Vagina (tissue), 2 donors: ENCODE measurements around the gene MAP3K14. TPM values are rescaled to one million over a fixed set of nuclear protein-coding genes. Genes with fewer than 3 reads are reported as not detected.

Experiments
- DNase-seq, 2 donors: peaks; one replicate each; pipeline ENCODE4 v3.0.0-alpha.2; 2017; ENCODE audit errors: extremely low spot score in 2 of 2
- H3K27ac ChIP-seq: fragments of 200-600 bp; sonication (generic); one replicate; pipeline ENCODE4 v1.5.1; 2019
- H3K27me3 ChIP-seq: fragments of 200-600 bp; sonication (generic); one replicate; pipeline ENCODE4 v1.5.1; 2019
- H3K36me3 ChIP-seq, 2 donors: fragments of 200-600 bp; sonication (generic); one replicate each; pipeline ENCODE4 v1.5.1; 2017 to 2019
- H3K4me1 ChIP-seq: fragments of 200-600 bp; sonication (generic); one replicate; pipeline ENCODE4 v1.5.1; 2019
- H3K4me3 ChIP-seq, 2 donors: fragments of 200-600 bp; sonication (generic); 1 replicate in 1 of 2; 2 replicates in 1 of 2; pipeline ENCODE4 v1.5.1; 2016 to 2019
- H3K9me3 ChIP-seq: fragments of 200-600 bp; sonication (generic); one replicate; pipeline ENCODE4 v1.5.1; 2019
- CTCF ChIP-seq, 3 experiments: fragments of 450-650 bp in 2 of 3; fragments of 200-600 bp in 1 of 3; sonication (generic) in 1 of 3; IDR thresholded peaks; one replicate each; pipeline ENCODE4 v1.5.1; 2017 to 2019; ENCODE audit warnings: antibody characterized with exemption in 3 of 3, mild to moderate bottlenecking in 2 of 3, moderate library complexity in 2 of 3
- POLR2A ChIP-seq, 2 donors: fragments of 450-650 bp; IDR thresholded peaks; one replicate each; pipeline ENCODE4 v1.6.1; 2017; ENCODE audit warnings: antibody characterized with exemption in 2 of 2, mild to moderate bottlenecking in 2 of 2, moderate library complexity in 2 of 2
- POLR2AphosphoS5 ChIP-seq, 2 donors: sonication (generic); formaldehyde crosslinking; IDR thresholded peaks; one replicate each; pipeline ENCODE4 v1.9.0; 2017; ENCODE audit warnings: antibody characterized with exemption in 2 of 2, mild to moderate bottlenecking in 2 of 2, low read depth in 1 of 2; ENCODE audit not compliant: insufficient read depth in 1 of 2
- intact Hi-C: fragments of 100-400 bp; cut with DNase I; formaldehyde crosslinking; loops from one replicate; pipeline ENCODE4 v1.15.1; 2023
- total RNA-seq: library from RNA; depleted of rRNA; stranded (reverse); fragments of >200 nt; gene quantifications from one replicate; pipeline ENCODE4 v1.2.3, GENCODE V29; 2016

MAP3K14 gene
- total RNA-seq, 1 donor from 2014 or later, result 9.8 TPM

GRCh38 chr17:45266372-45266926 lies 50.4 kb downstream of the MAP3K14 start:
- Histone ChIP-seq H3K4me1 (peaks cover 23% of the 10 kb centered on the region), H3K36me3 (peaks cover 0 to 64% of the 10 kb centered on the region in 2 donors), H3K27ac (no peak overlapping the region), H3K27me3 (no peaks in the 10 kb centered on the region), H3K4me3 (no peak overlapping the region), H3K9me3 (no peaks in the 10 kb centered on the region)
- intact Hi-C loops, result no loop called here
- no peak for DNase-seq
- TF ChIP-seq POLR2A (IDR thresholded peaks at IDR 0.05) (no peak), POLR2AphosphoS5 (IDR thresholded peaks at IDR 0.05; ENCODE audit: insufficient read depth in 1 of 2, low read depth in 1 of 2) (no peak), CTCF (IDR thresholded peaks at IDR 0.05) (no peak)

DNA sequence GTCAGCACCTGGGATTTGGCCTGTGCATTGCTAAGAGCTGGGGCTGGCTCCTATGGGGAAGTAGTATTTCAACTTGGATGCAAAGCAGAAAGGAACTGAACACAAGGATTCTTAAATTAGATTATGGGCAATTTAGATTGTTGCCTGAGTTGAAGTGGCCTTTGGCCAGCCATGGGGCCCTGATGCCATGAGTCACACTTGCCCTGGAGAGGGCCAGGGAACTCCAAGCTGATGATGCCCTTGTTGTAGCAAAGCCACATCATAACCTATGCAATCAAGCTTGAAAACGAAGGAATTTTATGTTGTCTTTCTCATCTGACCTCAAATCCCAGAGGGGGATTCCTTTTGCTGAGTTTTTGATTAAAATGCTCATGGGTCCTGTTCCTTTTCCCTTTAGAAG lies 51.0 kb downstream of the MAP3K14 start:
- no peak overlapping the region for H3K4me3 ChIP-seq
- no peaks in the 10 kb centered on the region for H3K27me3 ChIP-seq
- no peak overlapping the region for H3K27ac ChIP-seq
- TF ChIP-seq POLR2AphosphoS5 (IDR thresholded peaks at IDR 0.05; ENCODE audit: insufficient read depth in 1 of 2, low read depth in 1 of 2), result no peak
- no peak for TF ChIP-seq CTCF (IDR thresholded peaks at IDR 0.05)
- H3K4me1 ChIP-seq, result peaks cover 28% of the 10 kb centered on the region
- peaks cover 0 to 60% of the 10 kb centered on the region in 2 donors for H3K36me3 ChIP-seq
- intact Hi-C loops, result no loop called here
- DNase-seq, result no peak
- no peaks in the 10 kb centered on the region for H3K9me3 ChIP-seq

DNA sequence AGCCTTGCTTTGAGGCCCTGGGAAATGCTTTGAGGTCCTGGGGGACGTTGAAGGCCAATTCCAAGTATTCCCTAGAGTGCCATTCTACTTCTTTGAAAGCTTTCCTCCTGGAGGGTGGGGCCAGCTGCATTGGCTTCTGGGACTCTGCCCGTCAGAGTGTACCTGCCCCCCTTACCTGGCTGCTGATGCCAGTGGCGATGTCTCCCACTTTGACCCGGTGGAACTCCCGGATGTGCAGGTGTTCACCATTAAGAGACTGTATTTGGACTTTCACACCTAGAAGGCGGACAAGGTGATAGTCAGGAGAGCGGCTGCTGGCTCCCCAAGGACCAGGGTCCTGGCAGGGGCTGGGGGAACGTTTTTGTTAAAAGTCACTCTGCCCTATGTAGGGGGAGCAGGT lies 51.8 kb downstream of the MAP3K14 start:
- intact Hi-C loops, result no loop called here
- Histone ChIP-seq H3K36me3 (peaks cover 0 to 52% of the 10 kb centered on the region in 2 donors), H3K4me3 (no peak overlapping the region), H3K27me3 (no peaks in the 10 kb centered on the region), H3K9me3 (no peaks in the 10 kb centered on the region), H3K4me1 (peaks cover 28% of the 10 kb centered on the region), H3K27ac (no peak overlapping the region)
- no peak for TF ChIP-seq CTCF (IDR thresholded peaks at IDR 0.05)
- DNase-seq, result no peak

- Histone ChIP-seq H3K27ac (no peak overlapping the region), H3K4me1 (peaks cover 28% of the 10 kb centered on the region), H3K27me3 (no peaks in the 10 kb centered on the region), H3K36me3 (peaks cover 0 to 46% of the 10 kb centered on the region in 2 donors), H3K4me3 (no peak overlapping the region), H3K9me3 (no peaks in the 10 kb centered on the region)
- intact Hi-C loops, result no loop called here
- no peak for DNase-seq
- TF ChIP-seq POLR2AphosphoS5 (IDR thresholded peaks at IDR 0.05; ENCODE audit: insufficient read depth in 1 of 2, low read depth in 1 of 2), result no peak
- no peak for TF ChIP-seq CTCF (IDR thresholded peaks at IDR 0.05)
- TF ChIP-seq POLR2A (IDR thresholded peaks at IDR 0.05), result no peak
Measured at GRCh38 chr17:45264430-45264829, 52.4 kb downstream of the MAP3K14 start.

DNA sequence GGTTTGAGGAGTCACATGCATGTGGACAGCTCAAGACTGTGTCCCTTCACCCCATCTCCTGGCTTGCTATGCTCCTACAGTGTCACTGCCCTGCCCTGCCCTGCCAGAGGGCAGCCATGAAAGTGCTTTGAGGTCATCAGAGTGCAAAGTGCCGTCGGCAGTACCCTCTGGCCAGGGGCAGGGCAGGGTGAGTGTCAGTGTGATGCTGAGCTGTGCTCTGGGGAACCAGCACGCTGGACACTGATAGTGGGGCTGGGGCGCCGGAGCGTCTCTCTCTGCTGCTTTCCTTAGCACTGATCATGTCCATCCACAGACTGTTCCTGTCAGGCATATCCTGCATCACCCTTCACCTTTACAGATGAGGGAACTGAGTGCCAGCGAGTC lies 53.4 kb downstream of the MAP3K14 start:
- no peak for TF ChIP-seq CTCF (IDR thresholded peaks at IDR 0.05)
- peak in 1 of 2 donors; percentile 23 for TF ChIP-seq POLR2AphosphoS5 (IDR thresholded peaks at IDR 0.05; ENCODE audit: insufficient read depth in 1 of 2, low read depth in 1 of 2)
- no peak for TF ChIP-seq POLR2A (IDR thresholded peaks at IDR 0.05)

More for the DNA sequence above, 53.4 kb downstream of the MAP3K14 start:
- intact Hi-C loops, result no loop called here
- Histone ChIP-seq H3K27ac (peak overlapping the region; percentile 49), H3K4me1 (peaks cover 28% of the 10 kb centered on the region), H3K9me3 (no peaks in the 10 kb centered on the region), H3K4me3 (no peak overlapping the region), H3K27me3 (no peaks in the 10 kb centered on the region), H3K36me3 (peaks cover 0 to 36% of the 10 kb centered on the region in 2 donors)
- no peak for DNase-seq
